ENCODE measurements around the gene ADARB2.

The ADARB2 gene

GRCh38 chr10:1141261-1141660 is 596.1 kb downstream of the ADARB2 start:
- no peak for TF ChIP-seq CTCF (IDR thresholded peaks at IDR 0.05)
- H3K4me1 ChIP-seq (ENCODE audit: control insufficient read depth in 1 of 2, insufficient read depth in 1 of 2, low read depth in 1 of 2, low read length in 1 of 2), result no peaks in the 10 kb centered on the region

GRCh38 chr10:1138529-1138928 is 598.8 kb downstream of the ADARB2 start:
- Histone ChIP-seq H3K27ac (no peak overlapping the region), H3K4me3 (ENCODE audit: low read depth in 1 of 2, low read length in 1 of 2) (no peak overlapping the region), H3K9me3 (no peaks in the 10 kb centered on the region), H3K36me3 (peaks cover 4% of the 10 kb centered on the region), H3K4me1 (ENCODE audit: control insufficient read depth in 1 of 2, insufficient read depth in 1 of 2, low read depth in 1 of 2, low read length in 1 of 2) (no peaks in the 10 kb centered on the region), H3K27me3 (peaks cover 9% of the 10 kb centered on the region)
- TF ChIP-seq CTCF (IDR thresholded peaks at IDR 0.05), result no peak

More at GRCh38 chr10:1141261-1141660, 596.1 kb downstream of the ADARB2 start:
- H3K27me3 ChIP-seq, result peaks cover 9% of the 10 kb centered on the region
- no peaks in the 10 kb centered on the region for H3K36me3 ChIP-seq
- H3K4me3 ChIP-seq (ENCODE audit: low read depth in 1 of 2, low read length in 1 of 2), result no peak overlapping the region
- no peak overlapping the region for H3K27ac ChIP-seq
- H3K9me3 ChIP-seq, result no peaks in the 10 kb centered on the region

- peaks cover 9% of the 10 kb centered on the region for H3K27me3 ChIP-seq
- H3K4me1 ChIP-seq (ENCODE audit: control insufficient read depth in 1 of 2, insufficient read depth in 1 of 2, low read depth in 1 of 2, low read length in 1 of 2), result no peaks in the 10 kb centered on the region
- H3K9me3 ChIP-seq, result no peaks in the 10 kb centered on the region
- no peak for TF ChIP-seq CTCF (IDR thresholded peaks at IDR 0.05)
- no peak overlapping the region for H3K4me3 ChIP-seq (ENCODE audit: low read depth in 1 of 2, low read length in 1 of 2)
- peaks cover 7% of the 10 kb centered on the region for H3K36me3 ChIP-seq
- H3K27ac ChIP-seq, result no peak overlapping the region
Measured at GRCh38 chr10:1137499-1138163, 599.7 kb downstream of the ADARB2 start.

GRCh38 chr10:1136268-1136667 is 601.1 kb downstream of the ADARB2 start:
- no peak overlapping the region for H3K4me3 ChIP-seq (ENCODE audit: low read depth in 1 of 2, low read length in 1 of 2)
- TF ChIP-seq CTCF (IDR thresholded peaks at IDR 0.05), result no peak
- peaks cover 7% of the 10 kb centered on the region for H3K27me3 ChIP-seq
- peaks cover 21% of the 10 kb centered on the region for H3K36me3 ChIP-seq
- H3K9me3 ChIP-seq, result no peaks in the 10 kb centered on the region
- H3K4me1 ChIP-seq (ENCODE audit: control insufficient read depth in 1 of 2, insufficient read depth in 1 of 2, low read depth in 1 of 2, low read length in 1 of 2), result no peaks in the 10 kb centered on the region
- H3K27ac ChIP-seq, result no peak overlapping the region

GRCh38 chr10:1134156-1134555 is 603.2 kb downstream of the ADARB2 start:
- Histone ChIP-seq H3K9me3 (no peaks in the 10 kb centered on the region), H3K27ac (no peak overlapping the region), H3K4me1 (ENCODE audit: control insufficient read depth in 1 of 2, insufficient read depth in 1 of 2, low read depth in 1 of 2, low read length in 1 of 2) (no peaks in the 10 kb centered on the region), H3K4me3 (ENCODE audit: low read depth in 1 of 2, low read length in 1 of 2) (no peak overlapping the region), H3K27me3 (no peaks in the 10 kb centered on the region), H3K36me3 (peaks cover 42% of the 10 kb centered on the region)
- no peak for TF ChIP-seq CTCF (IDR thresholded peaks at IDR 0.05)
